ENCODE data around the gene BMP10. TPM values are rescaled to one million over a fixed set of nuclear protein-coding genes. Genes with fewer than 3 reads are reported as not detected.

The BMP10 gene
- total RNA-seq, 1 donor from 2014 or later = not detected

Other genes with a start within 250 kb of the BMP10 start
- gene PROKR1, start 227.8 kb downstream of the BMP10 start, total RNA-seq = not detected
- 3.1 TPM for gene ARHGAP25, start 136.6 kb downstream of the BMP10 start, total RNA-seq
- gene GKN2, start 81.5 kb upstream of the BMP10 start, total RNA-seq = not detected
- not detected for gene GKN1, start 103.2 kb upstream of the BMP10 start, total RNA-seq
- 13.9 TPM for gene ANTXR1, start 141.8 kb upstream of the BMP10 start, total RNA-seq